GM10266 (cell line): ENCODE data around the gene PYM1.

Experiments used
- DNase-seq: peaks from one replicate; pipeline ENCODE4 v3.0.0; 2012; ENCODE audit errors: extremely low spot score
- CTCF ChIP-seq: IDR thresholded peaks from 2 replicates; pipeline ENCODE4 v1.5.1; 2012; ENCODE audit warnings: mild to moderate bottlenecking, low read depth; ENCODE audit not compliant: control insufficient read depth, insufficient read depth; ENCODE audit errors: missing control alignments

Gene PYM1

GRCh38 chr12:55861871-55862270, 65.8 kb downstream of the PYM1 start:
- TF ChIP-seq CTCF: no peak
- DNase-seq: no peak

- no peak for TF ChIP-seq CTCF
- no peak for DNase-seq
These were observed 66.3 kb downstream of the PYM1 start for GRCh38 chr12:55861396-55861795.

GRCh38 chr12:55852740-55853139, 75.0 kb downstream of the PYM1 start:
- DNase-seq: no peak
- TF ChIP-seq CTCF: no peak
